ENCODE results near the gene HGS. TPM values are rescaled to one million over a fixed set of nuclear protein-coding genes. Genes with fewer than 3 reads are reported as not detected.

The HGS gene
- total RNA-seq, 2 experiments from 2014 or later = 118 to 127 TPM

- ChIA-PET CTCF (interaction anchor here (1.3 kb wide), 1 partner anchor 23 kb away, joined by 3 read pairs; no protein-coding TSS in a partner anchor), POLR2A (interaction anchor here (0.6 to 4.7 kb wide), 18 partner anchors 8 to 624 kb away, joined by 3 to 43 read pairs (median 4); partner anchors contain the start of genes ARHGDIA, ARL16, CCDC137 and DCXR)
- no peaks in the 10 kb centered on the region for H3K27me3 Mint-ChIP-seq
- Histone ChIP-seq H3K27ac (ENCODE audit: low read depth in 1 of 2, low read length in 2 of 2) (peak within 1 kb of the TSS; percentile 94), H3K4me1 (ENCODE audit: insufficient read depth, low read length) (peaks cover 39% of the 10 kb centered on the region), H3K36me3 (ENCODE audit: insufficient read depth, low read length) (peaks cover 47% of the 10 kb centered on the region), H3K9me3 (ENCODE audit: control insufficient read depth in 1 of 2, insufficient read depth in 1 of 2, low read length in 2 of 2) (no peaks in the 10 kb centered on the region), H3K4me3 (ENCODE audit: low read length) (peak within 1 kb of the TSS; percentile 93), H3K27me3 (ENCODE audit: control insufficient read depth in 1 of 2, insufficient read depth in 2 of 2, low read length in 2 of 2) (no peaks in the 10 kb centered on the region)
- DNase-seq (peak; percentile 74 to 94 (median 85)), ATAC-seq (ENCODE audit: poor library complexity) (peak; percentile 87)
- intact Hi-C loops (cut with DNase I, micrococcal nuclease) = loop anchor here (1.0 to 5.0 kb wide), 5 partner anchors 8 to 224 kb away; partner anchors contain the start of genes CCDC137 (in 1 of the 2), HGS (in 1 of the 2), MAFG (in 1 of the 2) and NPLOC4 (in 1 of the 2)
- TF ChIP-seq, protein P1, sequence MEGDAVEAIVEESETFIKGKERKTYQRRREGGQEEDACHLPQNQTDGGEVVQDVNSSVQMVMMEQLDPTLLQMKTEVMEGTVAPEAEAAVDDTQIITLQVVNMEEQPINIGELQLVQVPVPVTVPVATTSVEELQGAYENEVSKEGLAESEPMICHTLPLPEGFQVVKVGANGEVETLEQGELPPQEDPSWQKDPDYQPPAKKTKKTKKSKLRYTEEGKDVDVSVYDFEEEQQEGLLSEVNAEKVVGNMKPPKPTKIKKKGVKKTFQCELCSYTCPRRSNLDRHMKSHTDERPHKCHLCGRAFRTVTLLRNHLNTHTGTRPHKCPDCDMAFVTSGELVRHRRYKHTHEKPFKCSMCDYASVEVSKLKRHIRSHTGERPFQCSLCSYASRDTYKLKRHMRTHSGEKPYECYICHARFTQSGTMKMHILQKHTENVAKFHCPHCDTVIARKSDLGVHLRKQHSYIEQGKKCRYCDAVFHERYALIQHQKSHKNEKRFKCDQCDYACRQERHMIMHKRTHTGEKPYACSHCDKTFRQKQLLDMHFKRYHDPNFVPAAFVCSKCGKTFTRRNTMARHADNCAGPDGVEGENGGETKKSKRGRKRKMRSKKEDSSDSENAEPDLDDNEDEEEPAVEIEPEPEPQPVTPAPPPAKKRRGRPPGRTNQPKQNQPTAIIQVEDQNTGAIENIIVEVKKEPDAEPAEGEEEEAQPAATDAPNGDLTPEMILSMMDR (IDR thresholded peaks at IDR 0.05) = peak; percentile 12
- H3K36me3 Mint-ChIP-seq (ENCODE audit: low read depth) = peaks cover 59% of the 10 kb centered on the region
- H3K4me1 Mint-ChIP-seq (ENCODE audit: low read depth) = peaks cover 27% of the 10 kb centered on the region
- peak within 1 kb of the TSS; percentile 97 for H3K27ac Mint-ChIP-seq
- H3K9me3 Mint-ChIP-seq = no peaks in the 10 kb centered on the region
- H3K4me3 Mint-ChIP-seq = peak within 1 kb of the TSS; percentile 94
Observed at GRCh38 chr17:81702934-81703746, 19.3 kb downstream of the HGS start, which contains the start of gene MRPL12. MRPL12 (plus strand) TSS chr17:81703367; CDS start chr17:81703502, 135 bp downstream.

DNA sequence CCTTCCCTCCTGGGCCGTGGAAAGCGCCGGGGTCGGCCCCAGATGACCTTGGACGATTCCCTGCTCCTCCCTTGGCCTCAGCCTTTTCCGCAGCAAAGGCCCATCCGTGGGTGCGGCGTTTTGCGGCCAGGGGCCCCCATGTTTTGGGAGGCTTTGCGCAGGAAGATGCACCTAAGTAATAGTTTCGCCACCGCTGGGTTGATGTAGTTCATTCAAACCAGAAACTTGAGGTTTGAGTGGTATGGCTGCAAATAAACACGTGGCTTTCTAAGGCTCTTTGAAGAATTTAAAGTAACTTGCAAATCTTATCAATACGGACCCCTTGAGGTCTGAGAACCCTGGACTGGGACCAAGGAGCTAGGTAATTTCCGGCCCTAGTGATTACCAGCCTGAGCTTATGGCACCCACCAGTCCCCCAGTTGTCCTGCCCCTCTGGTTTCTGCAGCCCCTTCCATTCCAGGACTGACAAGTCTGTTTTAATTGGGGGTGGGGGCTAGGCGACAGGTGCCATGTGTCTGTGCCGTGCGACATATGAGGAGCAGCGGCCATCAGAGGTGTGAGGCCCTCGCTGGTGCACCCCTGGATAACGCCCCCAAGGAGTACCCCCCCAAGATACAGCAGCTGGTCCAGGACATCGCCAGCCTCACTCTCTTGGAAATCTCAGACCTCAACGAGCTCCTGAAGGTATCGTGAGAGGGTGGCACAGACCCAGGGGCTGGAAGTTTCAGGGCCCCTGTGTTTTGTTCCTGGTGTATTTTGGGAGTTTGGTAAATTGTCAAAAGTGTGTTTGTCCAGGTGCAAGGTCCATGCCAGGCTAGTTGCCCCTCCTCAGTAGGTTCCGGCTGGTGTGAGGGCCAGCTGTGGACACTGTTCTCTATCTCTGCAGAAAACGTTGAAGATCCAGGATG, 20.2 kb downstream of the HGS start:
- Mint-ChIP-seq H3K4me1 (ENCODE audit: low read depth) (peaks cover 30% of the 10 kb centered on the region), H3K9me3 (no peaks in the 10 kb centered on the region), H3K27me3 (no peaks in the 10 kb centered on the region), H3K36me3 (ENCODE audit: low read depth) (peaks cover 50% of the 10 kb centered on the region), H3K27ac (peak overlapping the region; percentile 97), H3K4me3 (peak overlapping the region; percentile 94)
- DNase-seq (peak in 2 of 14 experiments; percentile 28 to 45), ATAC-seq (ENCODE audit: poor library complexity) (peak; percentile 15)
- H3K9me3 ChIP-seq (ENCODE audit: control insufficient read depth in 1 of 2, insufficient read depth in 1 of 2, low read length in 2 of 2) = no peaks in the 10 kb centered on the region
- peak overlapping the region; percentile 93 for H3K4me3 ChIP-seq (ENCODE audit: low read length)
- TF ChIP-seq, protein P1 (IDR thresholded peaks at IDR 0.05) = no peak
- POLR2A ChIA-PET = interaction anchor here (0.6 to 4.7 kb wide), 14 partner anchors 7 to 625 kb away, joined by 3 to 43 read pairs (median 4); partner anchors contain the start of genes ARHGDIA, ARL16, CCDC137 and DCXR
- intact Hi-C loops (cut with DNase I, micrococcal nuclease) = loop anchor here (1.0 to 5.0 kb wide), 5 partner anchors 7 to 223 kb away; partner anchors contain the start of genes CCDC137 (in 1 of the 2), HGS (in 1 of the 2), MAFG (in 1 of the 2) and NPLOC4 (in 1 of the 2)
- peak overlapping the region; percentile 34 to 94 for H3K27ac ChIP-seq (ENCODE audit: low read depth in 1 of 2, low read length in 2 of 2)
- H3K36me3 ChIP-seq (ENCODE audit: insufficient read depth, low read length) = peaks cover 39% of the 10 kb centered on the region
- H3K27me3 ChIP-seq (ENCODE audit: control insufficient read depth in 1 of 2, insufficient read depth in 2 of 2, low read length in 2 of 2) = no peaks in the 10 kb centered on the region
- CTCF ChIA-PET = interaction anchor here (1.3 kb wide), 1 partner anchor 24 kb away, joined by 3 read pairs; no protein-coding TSS in a partner anchor
- H3K4me1 ChIP-seq (ENCODE audit: insufficient read depth, low read length) = peaks cover 39% of the 10 kb centered on the region

Data from CD4-positive, alpha-beta T cell (primary cell).